Kidney (tissue), 14 donors: Measurements from ENCODE around the gene GPR84. TPM values are rescaled to one million over a fixed set of nuclear protein-coding genes. Genes with fewer than 3 reads are reported as not detected.

Source experiments
- DNase-seq, 5 donors: peaks; one replicate each; pipeline ENCODE4 v3.0.0-alpha.2; 2013 to 2020
- FAIRE-seq: peaks from 2 replicates; lab custom pipeline; 2012; peaks lifted over from hg19 to GRCh38; lab: Jason Lieb, UNC
- H3K27ac ChIP-seq, 2 donors: one replicate each; pipeline ENCODE4 v1.7.0; 2013; ENCODE audit warnings: low read depth in 2 of 2, low read length in 2 of 2, inconsistent platforms in 1 of 2
- H3K27me3 ChIP-seq: one replicate; pipeline ENCODE4 v1.7.1; 2013; ENCODE audit warnings: low read length, inconsistent platforms; ENCODE audit not compliant: control insufficient read depth, insufficient read depth
- H3K36me3 ChIP-seq, 3 donors: one replicate each; pipeline versions ENCODE4 v1.7.0 to v1.7.1; 2013; ENCODE audit warnings: low read length in 3 of 3, control low read depth in 1 of 3, inconsistent platforms in 1 of 3; ENCODE audit not compliant: insufficient read depth in 3 of 3, control insufficient read depth in 2 of 3
- H3K4me1 ChIP-seq, 3 donors: one replicate each; pipeline versions ENCODE4 v1.7.0 to v1.7.1; 2013; ENCODE audit warnings: low read length in 3 of 3, inconsistent platforms in 1 of 3, low read depth in 1 of 3; ENCODE audit not compliant: control insufficient read depth in 2 of 3, insufficient read depth in 2 of 3
- H3K4me3 ChIP-seq, 3 donors: one replicate each; pipeline versions ENCODE4 v1.7.0 to v1.8.1; 2013; ENCODE audit warnings: low read length in 3 of 3, control low read depth in 1 of 3, inconsistent platforms in 1 of 3
- H3K9ac ChIP-seq, 3 donors: one replicate each; pipeline versions ENCODE4 v1.7.0 to v1.7.1; 2013; ENCODE audit warnings: low read length in 3 of 3, control low read depth in 1 of 3, inconsistent platforms in 1 of 3
- H3K9me3 ChIP-seq, 3 donors: one replicate each; pipeline versions ENCODE4 v1.7.0 to v1.7.1; 2013; ENCODE audit warnings: low read length in 3 of 3, control low read depth in 1 of 3, inconsistent platforms in 1 of 3; ENCODE audit not compliant: control insufficient read depth in 2 of 3, insufficient read depth in 1 of 3
- intact Hi-C: fragments of 100-400 bp; cut with DNase I; formaldehyde crosslinking; loops from one replicate; pipeline ENCODE4 v1.11.1; 2022
- polyA plus RNA-seq: library from polyadenylated mRNA; stranded (reverse); fragments of 350-450 nt; fragmentation: Illumina TruSeq; extraction: RNeasy Lipid Tissue Mini Kit (QIAGEN cat#74804); gene quantifications from one replicate; pipeline ENCODE4 v1.2.3, GENCODE V29; 2014; ENCODE audit warnings: low read depth, low replicate concordance; ENCODE audit not compliant: insufficient read depth
- total RNA-seq: library from RNA; stranded (reverse); fragmentation: NEBNext Ultra II Directional; extraction: Animal tissue kit (Norgen Biotek cat#: 25700); gene quantifications from one replicate; pipeline ENCODE4 v1.2.1, GENCODE V29; 2021
- TF ChIP-seq, protein P1 (sequence below): IDR thresholded peaks from 3 replicates; pipeline ENCODE4 v1.5.1; 2012; ENCODE audit warnings: mild to moderate bottlenecking, moderate library complexity, borderline replicate concordance; ENCODE audit not compliant: insufficient read depth; ENCODE audit errors: extremely low read depth
- donor health status: control.
- donor health status: control.
- donor health status: control.
- donor health status: control.
- donor health status: control.
- donor health status: DM: yes; HTN: yes; CAD: no.
- donor health status: Normal renal cell carcinoma (clear cell type).

GPR84 gene
- total and polyA plus RNA-seq, 2 donors from 2014 or later, result 1.7 TPM; not detected in 1

- no peaks in the 10 kb centered on the region for H3K27me3 ChIP-seq
- H3K9me3 ChIP-seq, result no peaks in the 10 kb centered on the region
- intact Hi-C loops, result no loop called here
- H3K9ac ChIP-seq, result no peak overlapping the region
- H3K36me3 ChIP-seq, result peaks cover 0 to 4% (median 2%) of the 10 kb centered on the region in 3 donors
- peaks cover 0 to 14% (median 4%) of the 10 kb centered on the region in 3 donors for H3K4me1 ChIP-seq
- FAIRE-seq, result no peak
- no peak for DNase-seq
- no peak overlapping the region for H3K4me3 ChIP-seq
- TF ChIP-seq, protein P1, sequence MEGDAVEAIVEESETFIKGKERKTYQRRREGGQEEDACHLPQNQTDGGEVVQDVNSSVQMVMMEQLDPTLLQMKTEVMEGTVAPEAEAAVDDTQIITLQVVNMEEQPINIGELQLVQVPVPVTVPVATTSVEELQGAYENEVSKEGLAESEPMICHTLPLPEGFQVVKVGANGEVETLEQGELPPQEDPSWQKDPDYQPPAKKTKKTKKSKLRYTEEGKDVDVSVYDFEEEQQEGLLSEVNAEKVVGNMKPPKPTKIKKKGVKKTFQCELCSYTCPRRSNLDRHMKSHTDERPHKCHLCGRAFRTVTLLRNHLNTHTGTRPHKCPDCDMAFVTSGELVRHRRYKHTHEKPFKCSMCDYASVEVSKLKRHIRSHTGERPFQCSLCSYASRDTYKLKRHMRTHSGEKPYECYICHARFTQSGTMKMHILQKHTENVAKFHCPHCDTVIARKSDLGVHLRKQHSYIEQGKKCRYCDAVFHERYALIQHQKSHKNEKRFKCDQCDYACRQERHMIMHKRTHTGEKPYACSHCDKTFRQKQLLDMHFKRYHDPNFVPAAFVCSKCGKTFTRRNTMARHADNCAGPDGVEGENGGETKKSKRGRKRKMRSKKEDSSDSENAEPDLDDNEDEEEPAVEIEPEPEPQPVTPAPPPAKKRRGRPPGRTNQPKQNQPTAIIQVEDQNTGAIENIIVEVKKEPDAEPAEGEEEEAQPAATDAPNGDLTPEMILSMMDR, result no peak
- peak overlapping the region in 1 of 2 donors; percentile 54 for H3K27ac ChIP-seq
Measured at GRCh38 chr12:54412348-54412747, 48.1 kb upstream of the GPR84 start.

DNA sequence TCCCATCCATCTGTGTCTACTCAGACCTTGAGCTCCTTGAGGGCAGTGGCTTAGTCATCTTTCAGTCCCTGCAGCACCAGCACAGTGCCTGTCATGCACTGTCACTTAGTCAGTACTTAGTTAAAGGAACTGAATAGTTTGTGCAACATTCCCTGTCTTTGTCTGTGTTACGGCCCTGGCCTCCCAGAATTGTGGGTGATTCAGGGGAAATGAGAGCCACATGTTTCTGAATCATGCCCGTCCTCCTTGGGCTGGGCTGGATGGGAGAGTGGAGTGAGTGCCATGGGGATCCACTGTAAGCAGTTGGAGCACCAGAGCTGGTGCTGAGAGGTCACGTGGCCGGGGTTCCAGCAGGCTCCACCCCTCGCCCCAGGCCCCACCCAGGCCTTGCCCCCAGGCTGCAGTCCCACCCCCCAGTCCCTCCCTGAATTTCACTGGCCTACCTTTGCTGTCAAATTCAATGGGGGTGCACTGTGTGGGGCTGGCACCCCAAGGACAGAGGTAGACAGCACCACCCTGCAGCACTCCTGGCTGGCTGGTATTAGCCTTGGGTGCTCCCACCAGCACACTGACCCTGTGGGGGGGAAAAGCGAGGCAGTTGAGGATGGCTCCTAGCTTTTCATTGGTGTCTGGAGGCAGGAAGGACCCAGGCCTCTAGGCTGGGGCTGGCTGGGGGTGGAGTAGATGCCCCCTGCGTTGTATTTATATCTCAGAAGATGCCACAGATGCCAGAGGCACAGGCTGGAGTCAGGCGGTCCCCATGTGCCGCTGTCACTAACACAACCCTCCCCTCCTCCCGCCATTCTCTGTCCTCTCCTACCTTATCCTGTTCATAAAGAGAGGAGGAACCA, 47.3 kb upstream of the GPR84 start:
- Histone ChIP-seq H3K4me1 (peaks cover 0 to 14% (median 4%) of the 10 kb centered on the region in 3 donors), H3K9ac (no peak overlapping the region), H3K4me3 (no peak overlapping the region), H3K36me3 (peaks cover 0 to 4% (median 4%) of the 10 kb centered on the region in 3 donors), H3K27ac (no peak overlapping the region), H3K27me3 (no peaks in the 10 kb centered on the region), H3K9me3 (no peaks in the 10 kb centered on the region)
- FAIRE-seq, result no peak
- TF ChIP-seq, protein P1, result no peak
- no peak for DNase-seq
- intact Hi-C loops, result no loop called here

DNA sequence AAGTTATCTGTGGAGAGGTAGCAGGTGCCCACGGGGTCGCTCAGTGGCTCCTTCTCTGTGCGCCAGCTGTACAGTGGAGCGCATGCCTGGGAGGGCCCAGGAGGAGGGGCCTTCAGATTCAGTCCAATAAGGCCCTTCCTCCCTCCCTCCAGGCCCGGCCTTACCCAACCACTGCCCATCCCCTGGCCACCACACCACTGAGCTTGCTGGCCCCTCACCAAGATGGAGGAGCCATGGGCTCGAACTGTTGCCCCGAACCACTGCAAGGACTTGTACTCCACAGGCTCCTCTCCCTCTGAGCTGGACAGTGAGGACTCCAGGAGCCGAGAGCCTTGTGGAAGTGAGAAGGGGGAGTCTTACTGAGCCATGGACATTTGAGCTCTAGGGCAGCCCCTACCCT, 45.0 kb upstream of the GPR84 start:
- intact Hi-C loops, result no loop called here
- TF ChIP-seq, protein P1, result no peak
- Histone ChIP-seq H3K36me3 (peaks cover 0 to 4% (median 4%) of the 10 kb centered on the region in 3 donors), H3K27ac (no peak overlapping the region), H3K4me1 (peaks cover 0 to 10% (median 0%) of the 10 kb centered on the region in 3 donors), H3K9ac (no peak overlapping the region), H3K27me3 (no peaks in the 10 kb centered on the region), H3K9me3 (no peaks in the 10 kb centered on the region), H3K4me3 (no peak overlapping the region)
- DNase-seq (no peak), FAIRE-seq (no peak)
